ENCODE measurements around the gene PDE1A.

GRCh38 chr2:182164686-182165085 is 262.1 kb downstream of the PDE1A start:
- TF ChIP-seq POLR2A (IDR thresholded peaks at IDR 0.05), result no peak
- no peak for TF ChIP-seq CTCF (IDR thresholded peaks at IDR 0.05)
